MM.1S (cell line): Measurements from ENCODE around the gene NCOA5.
A peak's percentile ranks its signal among the peaks of the same experiment; 100 is the strongest.

Experiments used
- DNase-seq: peaks from one replicate; pipeline ENCODE4 v3.0.0-alpha.2; 2015
- H2AFZ ChIP-seq: fragments of 300-600 bp; sonication (generic); 2 replicates; pipeline ENCODE4 v1.6.0; 2016; ENCODE audit warnings: antibody characterized with exemption, low read length
- H3F3A ChIP-seq: fragments of 300-600 bp; sonication (generic); 2 replicates; pipeline ENCODE4 v1.6.1; 2016; ENCODE audit warnings: mild to moderate bottlenecking, antibody characterized with exemption, low read length, moderate library complexity, mixed read lengths; ENCODE audit not compliant: insufficient read depth
- H3K27ac ChIP-seq: fragments of 300-600 bp; sonication (generic); 2 replicates; pipeline ENCODE4 v1.5.1; 2016; ENCODE audit warnings: mild to moderate bottlenecking, low read length
- H3K27me3 ChIP-seq: fragments of 300-600 bp; sonication (generic); replicated peaks from 2 replicates; pipeline ENCODE4 v1.6.0; 2016; ENCODE audit warnings: low read length; ENCODE audit not compliant: insufficient read depth
- H3K36me3 ChIP-seq: fragments of 300-600 bp; sonication (generic); replicated peaks from 2 replicates; pipeline ENCODE4 v1.6.1; 2016; ENCODE audit warnings: mild to moderate bottlenecking, low read length, mixed read lengths; ENCODE audit not compliant: insufficient read depth
- H3K4me1 ChIP-seq: fragments of 300-600 bp; sonication (generic); 2 replicates; pipeline ENCODE4 v1.6.1; 2016; ENCODE audit warnings: low read length, mixed read lengths
- H3K4me2 ChIP-seq: fragments of 300-600 bp; sonication (generic); 2 replicates; pipeline ENCODE4 v1.6.0; 2016; ENCODE audit warnings: low read depth, low read length
- H3K4me3 ChIP-seq: fragments of 300-600 bp; sonication (generic); 2 replicates; pipeline ENCODE4 v1.5.1; 2016; ENCODE audit warnings: low read length, mixed read lengths
- H3K79me2 ChIP-seq: fragments of 300-600 bp; sonication (generic); 2 replicates; pipeline ENCODE4 v1.6.1; 2016; ENCODE audit warnings: mixed run types, low read length, mixed read lengths
- H3K9ac ChIP-seq: fragments of 300-600 bp; sonication (generic); 2 replicates; pipeline ENCODE4 v1.6.1; 2016; ENCODE audit warnings: low read length, mixed read lengths
- H3K9me2 ChIP-seq: fragments of 300-600 bp; sonication (generic); replicated peaks from 2 replicates; pipeline ENCODE4 v1.6.1; 2016; ENCODE audit warnings: mild to moderate bottlenecking, low read length, mixed read lengths; ENCODE audit not compliant: insufficient read depth
- H3K9me3 ChIP-seq: fragments of 300-600 bp; sonication (generic); replicated peaks from 2 replicates; pipeline ENCODE4 v1.6.1; 2016; ENCODE audit warnings: mild to moderate bottlenecking, low read length, mixed read lengths; ENCODE audit not compliant: insufficient read depth
- H4K20me1 ChIP-seq: fragments of 300-600 bp; sonication (generic); 2 replicates; pipeline ENCODE4 v1.6.1; 2016; ENCODE audit warnings: mild to moderate bottlenecking, low read length, moderate library complexity, mixed read lengths; ENCODE audit not compliant: insufficient read depth
- EZH2 ChIP-seq: fragments of 300-600 bp; sonication (generic); optimal IDR thresholded peaks from 2 replicates; pipeline ENCODE3; 2017; ENCODE audit warnings: low read depth, mild to moderate bottlenecking, antibody characterized with exemption, low read length, mixed read lengths
- EZH2phosphoT487 ChIP-seq: fragments of 300-600 bp; sonication (generic); IDR thresholded peaks from 2 replicates; pipeline ENCODE4 v1.6.1; 2018; ENCODE audit warnings: antibody characterized with exemption, low read length
- TF ChIP-seq, protein P1 (sequence below): fragments of 300-600 bp; sonication (generic); IDR thresholded peaks from 2 replicates; pipeline ENCODE4 v1.5.1; 2016; ENCODE audit warnings: antibody characterized with exemption, low read length, mixed read lengths

The NCOA5 gene

DNA sequence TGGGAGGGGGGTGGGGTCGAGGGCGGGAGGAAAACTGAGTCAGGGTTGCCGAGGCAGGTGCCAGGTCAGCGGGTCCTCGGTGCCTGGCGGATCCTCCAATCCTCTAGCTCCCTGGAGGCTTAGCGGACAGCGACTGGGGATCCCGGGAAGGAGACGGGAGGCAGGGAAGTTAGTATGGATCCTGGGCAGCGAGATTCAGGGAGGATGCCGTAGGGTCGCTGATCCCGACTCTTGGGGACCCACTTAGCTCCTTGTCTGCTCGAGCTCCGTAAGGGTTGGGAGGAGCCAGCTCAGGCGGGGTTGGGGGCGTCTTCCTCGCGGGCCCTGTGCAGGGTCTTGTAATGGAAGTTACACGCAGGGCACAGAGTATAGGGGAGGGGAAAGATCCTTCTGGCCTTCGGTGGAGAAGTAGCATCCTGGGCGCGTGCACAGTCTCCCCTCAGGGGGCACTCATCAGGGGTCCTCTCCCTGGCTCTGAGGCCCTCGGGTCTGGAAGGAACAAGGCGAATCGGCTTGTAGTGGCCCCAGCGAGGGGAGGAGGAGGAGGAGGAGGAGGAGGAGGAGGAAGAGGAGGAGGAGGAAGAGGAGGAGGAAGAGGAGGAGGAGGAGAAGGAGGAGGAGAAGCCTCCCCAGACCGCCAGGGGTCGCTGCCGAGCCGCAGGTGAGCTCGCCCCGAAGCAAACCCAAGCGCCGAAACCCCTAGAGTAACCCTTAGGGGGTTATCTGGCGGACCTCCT, 67.2 kb downstream of the NCOA5 start:
- Histone ChIP-seq H3K4me1 (0 out of 2 replicates have a peak, but pooled peaks cover 5% of the 10 kb centered on the region), H3K9ac (no peak overlapping the region), H2AFZ (peak overlapping the region; percentile 84), H3K9me3 (no peaks in the 10 kb centered on the region), H3K9me2 (no peaks in the 10 kb centered on the region), H3K27me3 (peaks cover 42% of the 10 kb centered on the region), H4K20me1 (no peaks in the 10 kb centered on the region), H3K4me3 (peak overlapping the region; percentile 60), H3K27ac (no peak overlapping the region), H3K79me2 (no peaks in the 10 kb centered on the region), H3K4me2 (peak overlapping the region; percentile 99), H3K36me3 (no peaks in the 10 kb centered on the region), H3F3A (no peaks in the 10 kb centered on the region)
- DNase-seq: peak; percentile 49
- TF ChIP-seq, protein P1, sequence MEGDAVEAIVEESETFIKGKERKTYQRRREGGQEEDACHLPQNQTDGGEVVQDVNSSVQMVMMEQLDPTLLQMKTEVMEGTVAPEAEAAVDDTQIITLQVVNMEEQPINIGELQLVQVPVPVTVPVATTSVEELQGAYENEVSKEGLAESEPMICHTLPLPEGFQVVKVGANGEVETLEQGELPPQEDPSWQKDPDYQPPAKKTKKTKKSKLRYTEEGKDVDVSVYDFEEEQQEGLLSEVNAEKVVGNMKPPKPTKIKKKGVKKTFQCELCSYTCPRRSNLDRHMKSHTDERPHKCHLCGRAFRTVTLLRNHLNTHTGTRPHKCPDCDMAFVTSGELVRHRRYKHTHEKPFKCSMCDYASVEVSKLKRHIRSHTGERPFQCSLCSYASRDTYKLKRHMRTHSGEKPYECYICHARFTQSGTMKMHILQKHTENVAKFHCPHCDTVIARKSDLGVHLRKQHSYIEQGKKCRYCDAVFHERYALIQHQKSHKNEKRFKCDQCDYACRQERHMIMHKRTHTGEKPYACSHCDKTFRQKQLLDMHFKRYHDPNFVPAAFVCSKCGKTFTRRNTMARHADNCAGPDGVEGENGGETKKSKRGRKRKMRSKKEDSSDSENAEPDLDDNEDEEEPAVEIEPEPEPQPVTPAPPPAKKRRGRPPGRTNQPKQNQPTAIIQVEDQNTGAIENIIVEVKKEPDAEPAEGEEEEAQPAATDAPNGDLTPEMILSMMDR: peak; percentile 66
- no peak for TF ChIP-seq EZH2phosphoT487

DNA sequence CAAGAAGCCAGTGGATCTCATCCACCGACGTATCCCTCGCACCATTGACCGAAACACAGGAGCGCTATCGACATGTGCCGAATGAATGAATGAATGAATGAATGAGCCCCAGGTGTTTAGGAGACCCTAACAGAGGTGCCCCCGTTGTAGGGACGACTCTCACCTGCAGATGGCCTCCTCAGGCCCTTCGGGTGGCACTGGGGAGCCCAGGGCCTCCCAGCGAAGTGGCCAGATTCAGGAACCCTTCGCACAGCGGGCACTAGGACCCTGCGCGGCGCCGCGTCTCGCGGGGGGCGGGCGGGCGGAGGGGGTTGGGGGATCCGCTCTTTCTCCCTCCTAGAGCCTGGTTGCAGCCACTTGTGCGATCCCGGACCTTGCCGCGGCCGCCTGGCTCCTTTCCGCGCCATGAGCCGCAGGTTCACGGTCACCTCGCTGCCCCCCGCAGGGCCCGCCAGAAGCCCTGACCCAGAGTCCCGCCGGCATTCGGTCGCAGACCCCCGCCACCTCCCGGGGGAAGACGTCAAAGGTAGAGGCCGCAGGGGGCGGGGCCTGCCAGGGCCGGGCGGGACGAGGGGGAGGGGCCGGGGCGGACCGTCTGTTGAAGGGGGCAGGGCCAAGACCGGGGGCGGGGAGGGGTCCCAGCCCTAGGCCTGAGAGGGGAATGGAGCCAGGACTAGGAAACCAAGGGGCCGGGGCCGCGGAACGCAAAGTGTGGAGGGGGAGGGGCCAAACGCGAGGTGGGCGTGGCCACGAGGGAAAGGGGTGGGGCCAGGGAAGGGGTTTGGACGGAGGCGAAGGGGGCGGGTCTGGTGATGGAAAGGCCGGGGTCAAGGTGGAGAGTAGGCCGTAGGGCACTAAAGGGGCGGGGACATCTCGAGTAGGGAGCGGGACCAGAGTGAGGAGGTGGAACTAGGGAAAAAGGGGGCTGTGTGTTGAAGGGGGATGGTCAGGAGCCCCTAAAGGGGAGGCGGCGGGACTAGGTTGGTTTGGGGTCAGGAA, 68.1 kb downstream of the NCOA5 start:
- Histone ChIP-seq H3K36me3 (no peaks in the 10 kb centered on the region), H3K27me3 (peaks cover 35% of the 10 kb centered on the region), H3K4me1 (0 out of 2 replicates have a peak, but pooled peaks cover 5% of the 10 kb centered on the region), H3K9me3 (no peaks in the 10 kb centered on the region), H3K79me2 (no peaks in the 10 kb centered on the region), H4K20me1 (no peaks in the 10 kb centered on the region), H3K4me2 (peak overlapping the region; percentile 99), H3F3A (no peaks in the 10 kb centered on the region), H3K27ac (no peak overlapping the region), H3K9me2 (no peaks in the 10 kb centered on the region), H2AFZ (0 out of 2 replicates have a peak overlapping the region, but pooled peaks have one; percentile 31), H3K9ac (no peak overlapping the region), H3K4me3 (peak overlapping the region; percentile 60)
- TF ChIP-seq, protein P1: 0 out of 2 replicates have a peak, but pooled peaks have one; percentile 11
- no peak for TF ChIP-seq EZH2
- DNase-seq: peak; percentile 45

DNA sequence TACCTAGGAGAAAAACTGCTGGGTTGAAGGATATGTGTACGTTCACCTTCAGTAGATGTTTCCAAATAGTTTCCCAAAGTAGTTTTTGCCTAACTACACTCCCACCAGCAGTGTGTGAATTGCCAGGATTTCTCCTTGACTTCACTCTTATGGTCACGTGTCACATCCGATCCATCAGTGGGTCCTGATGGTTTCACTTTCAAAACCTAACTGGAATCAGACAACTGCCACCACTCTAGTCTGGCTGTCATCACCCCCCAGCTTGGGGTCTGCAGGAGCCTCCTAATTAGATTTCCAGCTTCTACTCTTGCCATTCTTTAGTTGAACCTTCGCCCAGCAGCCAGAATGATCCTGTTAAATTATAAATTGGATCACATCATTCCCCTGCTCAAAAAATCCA, 69.2 kb downstream of the NCOA5 start:
- TF ChIP-seq EZH2 (no peak), EZH2phosphoT487 (no peak)
- TF ChIP-seq, protein P1: no peak
- H2AFZ ChIP-seq: no peak overlapping the region
- H3F3A ChIP-seq: no peaks in the 10 kb centered on the region
- H3K4me3 ChIP-seq: no peak overlapping the region
- no peak overlapping the region for H3K9ac ChIP-seq
- no peak overlapping the region for H3K27ac ChIP-seq
- no peaks in the 10 kb centered on the region for H3K9me3 ChIP-seq
- H3K27me3 ChIP-seq: peaks cover 33% of the 10 kb centered on the region
- H3K36me3 ChIP-seq: no peaks in the 10 kb centered on the region
- no peaks in the 10 kb centered on the region for H4K20me1 ChIP-seq
- 0 out of 2 replicates have a peak, but pooled peaks cover 5% of the 10 kb centered on the region for H3K4me1 ChIP-seq
- H3K79me2 ChIP-seq: no peaks in the 10 kb centered on the region
- H3K4me2 ChIP-seq: no peak overlapping the region
- DNase-seq: no peak
- H3K9me2 ChIP-seq: no peaks in the 10 kb centered on the region
